Stimulated activated CD4-positive, alpha-beta T cell treated with anti-CD3 and anti-CD28 coated beads, Interleukin-12 subunit alpha, Interleukin-12 subunit beta, amount 100 ng/mL, for 4 hours (primary cell): ENCODE data around the gene MEIS3.

ENCODE experiments used
- DNase-seq: peaks from one replicate; pipeline ENCODE4 v3.0.0-alpha.2; 2020

The MEIS3 gene

GRCh38 chr19:47356900-47357299, 62.4 kb downstream of the MEIS3 start:
- DNase-seq = no peak

- no peak for DNase-seq
Measured at GRCh38 chr19:47353307-47353712, 66.0 kb downstream of the MEIS3 start.
